Endothelial cell of umbilical vein (primary cell): ENCODE results near the gene MACF1. TPM values are rescaled to one million over a fixed set of nuclear protein-coding genes. Genes with fewer than 3 reads are reported as not detected.
A peak's percentile ranks its signal among the peaks of the same experiment; 100 is the strongest.
"Not testable (repeated sequence)": the region's sequence is repeated elsewhere in the genome, so short reads cannot be mapped to it uniquely, and the experiment has no call there.

Source experiments
- BruUV-seq: library from RNA; stranded (reverse); fragments of 400-500 nt; replicated peaks from 2 replicates; lab custom pipeline; 2021; lab: Mats Ljungman, UMichigan
- CTCF ChIA-PET: fragments of 300-600, 350-600 bp; sonication (Branson Sonifier 250); formaldehyde crosslinking; loops from one replicate; lab custom pipeline; 2021; ENCODE audit warnings: antibody characterized with exemption, inconsistent platforms; lab: Charles Lee
- POLR2A ChIA-PET: fragments of 300-600, 350-600 bp; sonication (Branson Sonifier 250); formaldehyde crosslinking; loops from one replicate; lab custom pipeline; 2021; ENCODE audit warnings: antibody characterized with exemption, inconsistent platforms; lab: Charles Lee
- DNase-seq: peaks from one replicate; pipeline ENCODE4 v3.0.0-alpha.2; 2011; ENCODE audit warnings: low read depth, low spot score
- FAIRE-seq: peaks from 2 replicates; lab custom pipeline; 2011; peaks lifted over from hg19 to GRCh38; lab: Jason Lieb, UNC
- H2AFZ ChIP-seq: 2 replicates; pipeline ENCODE4 v1.6.0; 2012; ENCODE audit warnings: low read depth, low read length, control low read depth, inconsistent platforms
- H3K27ac ChIP-seq: 2 replicates; pipeline ENCODE4 v1.5.1; 2011; ENCODE audit warnings: low read depth, mild to moderate bottlenecking, control low read depth, low read length, moderate library complexity; ENCODE audit not compliant: insufficient read depth
- H3K27me3 ChIP-seq, 2 experiments: 2 replicates each; pipeline versions ENCODE4 v1.6.0 to v1.6.1; 2011; ENCODE audit warnings: low read length in 2 of 2, mixed read lengths in 1 of 2; ENCODE audit not compliant: control insufficient read depth in 2 of 2, insufficient read depth in 2 of 2
- H3K36me3 ChIP-seq, 2 experiments: 2 replicates in 1 of 2; 3 replicates in 1 of 2; pipeline ENCODE4 v1.5.1; 2011; ENCODE audit warnings: low read length in 2 of 2, mild to moderate bottlenecking in 1 of 2, moderate library complexity in 1 of 2; ENCODE audit not compliant: control insufficient read depth in 2 of 2, insufficient read depth in 2 of 2; ENCODE audit errors: extremely low read depth in 1 of 2
- H3K4me1 ChIP-seq: 3 replicates; pipeline ENCODE4 v1.5.1; 2011; ENCODE audit warnings: mild to moderate bottlenecking, low read length; ENCODE audit not compliant: control insufficient read depth, insufficient read depth; ENCODE audit errors: extremely low read depth
- H3K4me2 ChIP-seq: 2 replicates; pipeline ENCODE4 v1.6.1; 2011; ENCODE audit warnings: low read length, control low read depth, mixed read lengths; ENCODE audit not compliant: insufficient read depth
- H3K4me3 ChIP-seq, 3 experiments: fragments of 200-600 bp in 1 of 3; sonication (generic), shearing (Covaris generic) in 1 of 3; replicated peaks in 1 of 3; 2 replicates each; pipeline ENCODE4 v1.5.1; 2011 to 2016; ENCODE audit warnings: control low read depth in 3 of 3, low read length in 3 of 3, mild to moderate bottlenecking in 2 of 3, inconsistent platforms in 1 of 3, low read depth in 1 of 3, moderate library complexity in 1 of 3; ENCODE audit not compliant: insufficient read depth in 1 of 3
- H3K79me2 ChIP-seq: 2 replicates; pipeline ENCODE4 v1.6.0; 2012; ENCODE audit warnings: low read length, inconsistent platforms; ENCODE audit not compliant: control insufficient read depth, insufficient read depth
- H3K9ac ChIP-seq: replicated peaks from 2 replicates; pipeline ENCODE3; 2011; ENCODE audit warnings: low read length, control low read depth; ENCODE audit not compliant: insufficient read depth; ENCODE audit errors: extremely low read depth
- H3K9me1 ChIP-seq: replicated peaks from 3 replicates; pipeline ENCODE4 v1.6.0; 2011; ENCODE audit warnings: mild to moderate bottlenecking, low read length; ENCODE audit not compliant: control insufficient read depth, insufficient read depth; ENCODE audit errors: extremely low read depth
- H3K9me3 ChIP-seq: replicated peaks from 2 replicates; pipeline ENCODE4 v1.5.1; 2012; ENCODE audit warnings: low read length, inconsistent platforms; ENCODE audit not compliant: control insufficient read depth, insufficient read depth
- H4K20me1 ChIP-seq: replicated peaks from 2 replicates; pipeline ENCODE3; 2011; ENCODE audit warnings: mild to moderate bottlenecking, low read length; ENCODE audit not compliant: control insufficient read depth, insufficient read depth; ENCODE audit errors: extremely low read depth
- dilution Hi-C: fragments of 300-500 bp; cut with MboI; formaldehyde crosslinking; loops from one replicate; pipeline ENCODE4 v1.15.0; 2019; ENCODE audit warnings: low sequenced_read_pairs; ENCODE audit not compliant: extremely low pct_ligation_motif_present
- intact Hi-C: fragments of 100-400 bp; cut with micrococcal nuclease; formaldehyde crosslinking; loops from one replicate; pipeline ENCODE4 v1.10.0; 2022
- polyA plus RNA-seq, 4 experiments: library from polyadenylated mRNA; depleted of rRNA in 3 of 4; stranded (reverse) in 3 of 4; unstranded in 1 of 4; fragments of >200 nt; gene quantifications; 2 replicates each; pipeline versions ENCODE4 v1.2.1 to v1.2.3, GENCODE V29; 2011 to 2012; ENCODE audit warnings: missing spikeins in 1 of 4
- total RNA-seq: library from RNA; stranded (reverse); gene quantifications from 2 replicates; pipeline ENCODE4 v1.2.3, GENCODE V29; 2021

MACF1 gene
- total and polyA plus RNA-seq, 2 donors (not counting 3 experiments of a cell fraction or from before 2014, with no cell fraction given): 122 to 587 TPM

GRCh38 chr1:39515131-39516086 lies 310.9 kb downstream of the MACF1 start:
- H3K4me1 ChIP-seq, H4K20me1 ChIP-seq, H3K9me3 ChIP-seq, H3K9ac ChIP-seq, intact Hi-C loops, dilution Hi-C loops, H3K36me3 ChIP-seq, POLR2A ChIA-PET, H3K4me2 ChIP-seq, H3K27ac ChIP-seq, CTCF ChIA-PET, H3K27me3 ChIP-seq, H3K79me2 ChIP-seq, H3K9me1 ChIP-seq: not testable (repeated sequence)
- H2AFZ ChIP-seq: peak overlapping the region; percentile 66
- FAIRE-seq (peak; percentile 99), DNase-seq (peak; percentile 49)
- BruUV-seq: TSS peak; percentile 37
- peak overlapping the region in 1 of 3 experiments; percentile 34 for H3K4me3 ChIP-seq

GRCh38 chr1:39516841-39517240 lies 312.3 kb downstream of the MACF1 start:
- H3K36me3 ChIP-seq, H3K79me2 ChIP-seq, H3K4me2 ChIP-seq, FAIRE-seq, H3K27me3 ChIP-seq, H3K4me1 ChIP-seq, intact Hi-C loops, H3K4me3 ChIP-seq, H4K20me1 ChIP-seq, DNase-seq, H3K27ac ChIP-seq, H3K9ac ChIP-seq, H3K9me3 ChIP-seq, H2AFZ ChIP-seq, dilution Hi-C loops, H3K9me1 ChIP-seq: not testable (repeated sequence)
- CTCF ChIA-PET: interaction anchor here (0.6 kb wide), 1 partner anchor 280 kb away, joined by 3 read pairs; no protein-coding TSS in a partner anchor
- TSS peak; percentile 11 for BruUV-seq
- POLR2A ChIA-PET: interaction anchor here (0.6 kb wide), 1 partner anchor 113 kb away, joined by 3 read pairs; no protein-coding TSS in a partner anchor

GRCh38 chr1:39517936-39518335 lies 313.4 kb downstream of the MACF1 start:
- FAIRE-seq, POLR2A ChIA-PET: not testable (repeated sequence)

GRCh38 chr1:39519376-39519775 lies 314.9 kb downstream of the MACF1 start:
- H2AFZ ChIP-seq, H3K27ac ChIP-seq, BruUV-seq, POLR2A ChIA-PET, intact Hi-C loops, H3K27me3 ChIP-seq, CTCF ChIA-PET, H4K20me1 ChIP-seq, H3K79me2 ChIP-seq, H3K4me1 ChIP-seq, H3K9me3 ChIP-seq, H3K4me2 ChIP-seq, H3K9me1 ChIP-seq, H3K9ac ChIP-seq, H3K36me3 ChIP-seq, DNase-seq, dilution Hi-C loops, H3K4me3 ChIP-seq: not testable (repeated sequence)
- FAIRE-seq: peak; percentile 28

More at GRCh38 chr1:39517936-39518335, 313.4 kb downstream of the MACF1 start:
- H3K4me2 ChIP-seq, dilution Hi-C loops, H3K79me2 ChIP-seq, H4K20me1 ChIP-seq, H3K27ac ChIP-seq, H2AFZ ChIP-seq, H3K9ac ChIP-seq, CTCF ChIA-PET, H3K36me3 ChIP-seq, intact Hi-C loops, DNase-seq, H3K9me1 ChIP-seq, H3K4me3 ChIP-seq, H3K27me3 ChIP-seq, H3K9me3 ChIP-seq, BruUV-seq, H3K4me1 ChIP-seq: not testable (repeated sequence)
